UCSD-AML1 (cell line): ENCODE results near the gene ACOX3.
"Not testable (repeated sequence)": the region's sequence is repeated elsewhere in the genome, so short reads cannot be mapped to it uniquely, and the experiment has no call there.

Source experiments
- DNase-seq: peaks from one replicate; lab custom pipeline; 2025; ENCODE audit not compliant: unreplicated experiment; lab: John Stamatoyannopoulos, UW

Gene ACOX3

DNA sequence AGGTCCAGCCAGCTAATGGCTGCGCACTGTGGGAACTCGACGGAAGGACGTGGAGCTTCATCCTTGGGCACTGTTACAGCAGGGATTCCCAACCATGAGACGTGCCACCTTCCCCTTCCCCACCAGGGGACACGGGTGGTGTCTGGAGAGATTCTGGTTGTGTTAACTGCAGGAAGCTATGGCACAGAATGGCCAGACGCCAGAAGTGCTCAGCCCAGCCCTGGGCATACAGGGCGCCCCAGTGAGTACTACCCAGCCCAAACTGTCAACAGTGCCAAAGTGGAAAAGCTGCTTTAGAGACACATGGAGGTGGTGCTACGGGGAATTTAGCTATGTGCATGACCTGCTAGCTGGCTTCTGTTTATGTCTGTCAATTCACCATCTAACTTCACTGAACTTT, 32.8 kb downstream of the ACOX3 start:
- DNase-seq = no peak

GRCh38 chr4:8407316-8407715, 33.2 kb downstream of the ACOX3 start:
- no peak for DNase-seq

DNA sequence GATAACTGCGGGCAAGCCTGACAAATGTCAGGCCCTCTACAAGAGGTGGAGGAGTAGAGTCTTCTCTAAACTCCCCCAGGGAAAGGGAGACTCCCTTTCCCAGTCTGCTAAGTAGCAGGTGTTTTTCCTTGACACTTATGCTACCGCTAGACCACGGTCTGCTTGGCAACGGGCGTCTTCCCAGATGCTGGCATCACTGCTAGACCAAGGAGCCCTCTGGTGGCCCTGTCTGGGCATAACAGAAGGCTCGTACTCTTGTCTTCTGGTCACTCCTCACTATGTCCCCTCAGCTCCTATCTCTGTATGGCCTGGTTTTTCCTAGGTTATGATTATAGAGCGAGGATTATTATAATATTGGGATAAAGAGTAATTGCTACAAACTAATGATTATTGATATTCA, 33.6 kb downstream of the ACOX3 start:
- not testable (repeated sequence) for DNase-seq

GRCh38 chr4:8405516-8405875, 35.0 kb downstream of the ACOX3 start:
- DNase-seq = no peak

DNA sequence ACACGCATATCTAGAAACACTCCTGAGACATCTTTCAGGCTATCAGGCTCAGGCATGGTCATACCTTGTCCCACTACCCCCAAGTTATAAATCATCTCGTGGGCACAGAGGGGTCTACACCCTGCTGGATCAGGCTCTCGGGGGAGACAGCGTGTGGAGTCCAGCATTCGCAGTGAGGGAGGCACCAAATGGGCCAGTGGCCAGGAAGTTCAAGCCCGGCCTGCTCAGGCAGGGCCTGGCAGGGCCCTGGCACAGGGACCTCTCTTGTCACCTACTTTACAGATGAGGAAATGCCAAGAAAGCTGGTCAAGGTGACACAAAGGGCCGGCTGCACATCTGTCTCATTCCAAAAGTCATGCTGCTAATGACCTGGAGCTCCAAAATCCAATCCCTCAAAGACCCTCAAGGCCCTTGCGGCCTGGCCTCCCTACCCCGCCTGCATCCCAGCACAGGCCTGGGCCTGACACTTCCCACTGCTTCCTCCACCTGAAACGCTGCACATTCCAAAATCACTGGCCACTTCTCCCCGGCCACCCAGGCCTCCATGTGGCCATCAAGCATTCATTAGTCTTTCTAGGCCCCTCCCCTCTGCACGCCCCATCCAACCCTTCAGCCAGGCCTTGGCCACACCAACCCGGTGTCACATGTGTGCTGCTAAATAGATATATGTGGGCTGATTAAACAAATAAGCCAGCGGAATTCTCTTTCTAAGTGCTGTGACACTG, 35.6 kb downstream of the ACOX3 start:
- DNase-seq = no peak

GRCh38 chr4:8403976-8404375, 36.5 kb downstream of the ACOX3 start:
- peak; percentile 50 for DNase-seq

DNA sequence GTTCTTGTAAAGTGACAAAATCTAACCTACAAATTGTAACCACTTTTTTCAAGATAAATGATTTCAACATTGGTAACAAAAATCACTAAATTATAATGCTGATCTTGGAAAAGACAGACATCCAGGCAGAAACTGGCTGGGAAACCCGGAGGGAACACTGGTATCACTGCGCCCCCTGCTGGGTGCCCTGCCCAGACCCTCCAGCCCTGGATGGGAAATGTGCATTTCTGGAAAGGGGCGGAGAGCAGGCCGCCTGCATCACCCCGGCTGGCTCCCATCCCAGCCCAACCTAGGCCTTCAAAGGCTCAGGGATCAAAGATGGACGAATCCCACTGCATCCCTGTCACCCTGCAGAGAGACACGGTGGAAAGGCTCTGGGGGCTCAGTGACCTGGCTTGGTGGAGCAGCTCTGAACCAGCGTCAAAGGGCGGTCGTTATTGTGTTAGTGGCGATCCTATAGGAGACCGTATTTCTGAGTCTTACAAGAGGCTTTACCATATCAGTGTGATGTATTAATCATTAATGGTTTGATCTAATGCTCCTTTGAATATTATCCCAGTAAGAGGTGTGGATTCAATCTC, 37.3 kb downstream of the ACOX3 start:
- DNase-seq = peak; percentile 82

DNA sequence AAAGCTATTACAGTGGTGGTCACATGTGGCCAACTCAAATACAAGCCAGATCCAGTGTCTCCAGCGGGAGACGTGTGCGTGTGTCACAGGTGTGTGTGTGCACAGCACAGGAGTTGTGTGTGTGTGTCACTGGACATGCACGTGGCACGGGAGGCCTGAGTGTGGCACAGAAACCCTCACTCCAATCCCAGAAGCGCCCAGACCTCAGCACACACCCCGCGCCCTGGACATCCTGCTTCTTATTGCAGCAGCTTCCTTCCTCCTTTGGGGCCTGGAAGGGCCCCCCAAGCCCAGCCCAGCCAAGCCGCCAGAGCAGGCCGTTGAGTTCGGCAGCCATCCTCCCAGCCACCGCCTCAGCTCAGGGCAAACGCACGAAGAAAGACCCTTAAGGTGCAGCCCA, 37.9 kb downstream of the ACOX3 start:
- peak; percentile 76 for DNase-seq

DNA sequence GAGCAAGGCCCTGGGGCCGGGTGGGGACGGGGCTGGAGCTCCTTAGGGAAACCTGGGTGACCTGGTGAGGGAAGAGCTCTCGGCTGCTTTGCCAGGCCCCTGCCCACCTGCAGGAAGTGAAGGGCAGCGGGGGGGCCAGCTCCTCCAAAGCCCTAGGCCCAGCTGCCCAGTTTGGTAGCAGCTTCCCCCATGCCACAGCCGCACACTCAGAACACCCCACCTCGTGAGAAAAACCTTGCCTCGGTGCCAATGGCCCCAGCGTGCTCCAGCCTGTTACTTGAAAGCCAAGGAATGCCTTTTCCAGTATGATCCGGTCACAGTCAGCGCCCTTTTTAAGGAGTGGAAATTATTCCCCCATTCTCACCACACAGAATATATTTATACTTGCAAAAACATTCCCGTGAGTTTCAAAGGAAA, 38.3 kb downstream of the ACOX3 start:
- no peak for DNase-seq

GRCh38 chr4:8401665-8402064, 38.9 kb downstream of the ACOX3 start:
- no peak for DNase-seq

DNA sequence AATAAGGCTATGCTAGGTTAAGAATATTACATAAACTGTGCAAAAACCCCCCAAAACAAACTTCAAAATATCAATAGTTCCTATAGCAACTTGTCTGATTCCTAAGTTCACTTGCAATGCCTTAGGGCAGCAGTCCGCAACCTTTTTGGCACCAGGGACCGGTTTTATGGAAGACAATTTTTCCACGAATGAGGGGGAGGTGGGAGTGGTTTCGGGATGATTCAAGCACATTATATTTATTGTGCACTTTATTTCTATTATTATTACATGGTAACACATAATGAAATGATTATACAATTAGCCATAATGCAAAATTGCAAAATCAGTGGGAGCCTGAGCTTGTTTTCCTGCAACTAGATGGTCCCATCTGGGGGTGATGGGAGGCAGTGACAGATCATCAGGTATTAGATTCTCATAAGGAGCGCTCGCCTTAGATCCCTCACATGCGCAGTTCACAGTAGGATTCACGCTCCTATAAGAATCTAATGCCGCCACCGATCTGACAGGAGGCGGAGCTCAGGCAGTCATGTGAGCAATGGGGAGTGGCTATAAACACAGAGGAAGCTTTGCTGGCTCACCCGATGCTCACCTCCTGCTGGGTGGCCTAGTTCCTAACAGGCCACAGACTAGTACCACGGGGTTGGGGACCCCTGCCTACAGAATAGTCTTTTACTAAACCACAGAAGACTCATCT, 39.7 kb downstream of the ACOX3 start:
- no peak for DNase-seq

DNA sequence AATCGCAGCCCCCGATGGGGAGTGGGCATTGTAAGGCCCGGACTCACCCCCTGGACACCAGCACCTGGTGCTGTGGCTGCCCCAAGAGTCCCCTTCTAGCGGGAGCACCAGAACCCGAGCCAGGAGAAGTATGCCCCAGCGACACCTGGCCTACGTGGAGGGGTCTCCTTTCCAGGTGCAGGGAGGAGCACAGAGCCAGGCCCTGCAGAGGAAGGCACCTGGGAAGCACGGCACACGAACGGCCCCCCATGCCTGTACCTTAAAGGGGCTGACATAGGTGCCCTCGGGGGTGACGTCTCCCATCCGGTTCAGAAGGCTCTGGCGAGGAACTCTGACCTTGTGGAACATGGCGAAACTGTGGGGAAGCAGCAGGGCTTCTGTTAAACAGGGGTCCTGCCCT, 41.2 kb downstream of the ACOX3 start:
- DNase-seq = no peak

DNA sequence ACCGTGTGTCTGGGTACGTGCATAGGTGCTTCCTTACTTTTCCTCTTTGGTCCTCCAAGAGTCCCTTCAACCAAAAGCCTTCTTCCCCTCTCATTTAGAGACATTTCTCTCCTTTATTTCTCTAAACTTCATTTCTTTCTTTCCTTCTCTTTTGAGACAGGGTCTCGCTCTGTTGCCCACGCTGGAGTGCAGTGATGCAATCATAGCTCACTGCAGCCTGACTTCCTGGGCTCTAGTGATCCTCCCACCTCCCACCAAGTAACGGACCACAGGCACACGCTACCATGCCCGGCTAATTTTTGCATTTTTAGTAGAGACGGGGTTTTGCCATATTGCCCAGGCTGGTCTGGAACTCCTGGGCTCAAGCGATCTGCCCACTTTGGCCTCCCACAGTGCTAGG, 42.2 kb downstream of the ACOX3 start:
- no peak for DNase-seq

DNA sequence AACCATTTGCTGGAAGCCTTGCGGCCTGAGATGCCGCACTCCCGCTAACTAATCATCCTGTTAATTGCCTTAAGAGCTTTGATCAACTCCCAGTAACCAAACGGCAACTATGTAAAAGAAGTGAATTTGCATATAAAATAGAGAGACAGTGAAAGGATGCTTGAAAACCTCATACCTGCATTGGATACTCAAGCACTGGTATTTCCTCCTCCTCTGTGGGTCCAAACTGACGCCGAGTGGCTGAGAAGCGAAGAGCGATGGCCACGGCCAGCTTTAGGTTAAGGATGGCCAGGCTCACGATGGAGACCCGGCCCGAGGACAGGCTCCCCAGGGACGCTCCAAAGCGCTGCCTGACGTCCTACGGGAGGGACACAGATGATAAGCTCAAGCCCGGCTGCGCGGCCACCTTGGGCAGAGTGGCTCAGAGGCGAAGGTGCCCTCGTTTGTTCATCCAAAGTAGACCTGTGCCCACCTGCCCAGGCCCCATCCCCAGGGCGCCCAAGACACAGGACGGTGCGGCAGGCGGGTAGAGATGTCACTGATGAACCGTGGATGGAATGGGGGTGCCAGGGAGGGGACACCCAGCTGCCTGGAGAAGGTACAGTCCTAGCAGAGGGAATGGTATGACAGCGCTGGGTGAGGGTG, 43.6 kb downstream of the ACOX3 start:
- no peak for DNase-seq

DNA sequence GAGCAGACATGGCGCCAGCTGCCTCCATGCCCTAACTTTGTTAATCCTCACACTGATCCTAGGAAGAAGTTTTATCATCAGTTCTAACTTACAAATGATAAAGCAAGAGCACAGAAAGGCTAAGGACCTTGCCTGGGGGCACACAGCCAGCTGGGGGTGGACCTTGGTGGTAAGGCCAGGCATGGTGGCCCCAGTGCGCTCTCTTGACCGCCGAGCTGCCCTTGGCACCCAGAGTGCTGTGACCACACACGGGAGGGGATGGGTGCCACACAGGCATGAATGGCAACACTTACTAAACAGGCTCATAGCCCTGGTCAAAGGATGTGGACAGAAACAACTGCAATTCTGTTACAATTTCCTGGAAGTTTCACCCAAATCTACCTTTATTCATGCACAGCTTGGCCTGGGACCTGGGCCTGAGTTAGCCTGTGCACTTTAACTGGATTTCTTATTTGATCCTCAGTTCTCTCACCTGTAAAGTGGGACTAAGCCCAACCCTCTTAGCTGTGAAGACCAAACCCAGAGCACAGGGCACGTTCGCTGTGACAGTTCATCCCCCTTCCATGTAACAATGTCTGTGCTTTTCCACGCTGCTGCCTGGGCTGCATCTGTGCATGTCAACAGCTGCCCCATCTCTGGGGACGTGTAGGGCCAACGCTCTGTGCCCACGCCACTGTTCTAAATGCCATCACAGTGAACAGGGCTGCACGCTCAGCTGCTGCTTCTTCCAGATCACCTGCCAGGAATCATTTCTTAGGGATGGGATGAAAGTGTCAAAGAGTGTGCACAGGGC, 44.8 kb downstream of the ACOX3 start:
- no peak for DNase-seq

DNA sequence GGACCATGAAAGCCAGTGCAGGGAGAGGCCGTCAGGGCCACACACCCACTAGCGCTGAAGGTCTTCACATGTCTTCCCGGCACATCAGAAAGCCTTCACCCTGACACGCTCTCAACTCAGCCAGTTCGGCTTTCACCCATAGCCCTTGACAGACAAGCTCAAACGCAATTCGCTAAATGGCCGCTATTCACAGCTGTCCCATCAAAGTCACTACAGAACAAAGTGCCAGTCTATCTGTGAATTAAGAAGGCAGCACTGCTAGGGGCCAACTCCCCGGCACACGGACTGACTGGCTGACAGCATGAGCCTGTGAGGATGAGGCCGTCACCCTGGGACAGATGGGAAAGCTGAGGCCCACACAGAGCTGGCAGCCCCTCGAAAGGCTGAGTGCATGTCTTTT, 45.7 kb downstream of the ACOX3 start:
- DNase-seq = no peak

GRCh38 chr4:8394061-8394519, 46.4 kb downstream of the ACOX3 start:
- DNase-seq = no peak

DNA sequence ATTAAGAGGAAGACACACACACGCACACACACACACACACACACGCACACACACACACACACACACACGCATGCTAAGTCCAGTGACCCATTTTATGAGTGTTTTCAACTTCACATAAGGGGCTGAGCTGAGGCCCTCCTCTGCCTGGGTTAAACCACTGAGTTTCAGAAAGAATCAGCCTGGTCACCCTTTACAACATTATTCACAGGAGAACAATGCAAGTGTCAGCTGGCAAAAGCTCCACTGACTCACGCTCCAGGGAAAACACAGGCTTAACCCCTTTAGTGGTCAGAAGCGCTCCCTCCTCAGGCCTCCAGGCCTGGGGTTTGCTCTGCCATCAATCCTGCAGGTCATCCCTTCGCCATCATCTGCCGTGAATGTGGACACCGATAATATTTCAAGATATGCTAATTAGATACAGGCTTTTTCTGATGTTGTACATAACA, 46.9 kb downstream of the ACOX3 start:
- DNase-seq = no peak

- no peak for DNase-seq
Measured at GRCh38 chr4:8392591-8393190, 47.8 kb downstream of the ACOX3 start.

DNA sequence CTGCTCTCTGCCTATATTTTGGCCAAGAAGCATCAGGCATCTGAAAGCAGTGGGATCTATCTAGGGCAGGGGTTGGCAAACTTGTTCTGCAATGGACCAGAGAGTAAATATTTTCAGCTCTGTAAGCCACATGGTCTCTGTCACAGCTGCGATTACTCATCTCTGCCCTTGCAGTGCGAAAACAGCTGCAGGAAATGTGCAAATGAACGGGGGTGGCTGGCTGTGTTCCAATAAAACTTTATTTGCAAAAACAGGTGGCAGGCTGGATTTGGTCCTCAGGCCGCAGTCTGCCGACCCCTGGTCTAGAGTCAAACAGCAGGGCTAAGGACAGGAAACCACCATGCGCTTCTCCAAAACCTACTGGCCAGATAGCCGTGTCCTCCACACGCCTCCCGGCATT, 48.6 kb downstream of the ACOX3 start:
- no peak for DNase-seq

DNA sequence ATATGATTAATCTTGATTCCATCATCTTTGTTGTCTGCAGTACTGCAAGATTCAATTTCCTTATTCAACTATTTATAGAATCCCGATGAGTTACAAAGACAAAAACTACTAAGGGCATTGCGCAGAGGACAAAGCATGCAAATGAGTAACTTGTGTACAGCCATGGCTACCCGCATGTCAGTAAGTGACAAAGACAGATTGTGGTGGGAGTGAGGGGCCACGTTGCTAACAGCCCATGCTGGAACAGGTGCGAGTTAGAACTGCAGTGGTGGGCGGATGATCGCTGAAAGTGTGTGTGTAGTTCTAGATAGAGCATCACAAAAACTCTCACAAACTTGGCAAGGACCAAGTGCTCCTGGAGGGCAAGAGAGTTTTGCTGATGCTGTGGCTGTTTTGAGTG, 49.5 kb downstream of the ACOX3 start:
- no peak for DNase-seq
